ENCODE data around the gene PLTP.

The PLTP gene

GRCh38 chr20:45898285-45898684 lies 13.7 kb downstream of the PLTP start:
- DNase-seq (ENCODE audit: low read depth) = no peak

GRCh38 chr20:45897692-45898091 lies 14.3 kb downstream of the PLTP start:
- DNase-seq (ENCODE audit: low read depth) = no peak

- no peak for DNase-seq (ENCODE audit: low read depth)
Measured at GRCh38 chr20:45897289-45897688, 14.7 kb downstream of the PLTP start.

- DNase-seq (ENCODE audit: low read depth) = no peak
Measured at GRCh38 chr20:45896641-45897161, 15.3 kb downstream of the PLTP start.

- no peak for DNase-seq (ENCODE audit: low read depth)
Measured at GRCh38 chr20:45894797-45895196, 17.2 kb downstream of the PLTP start.

GRCh38 chr20:45893831-45894230 lies 18.1 kb downstream of the PLTP start:
- no peak for DNase-seq (ENCODE audit: low read depth)

- DNase-seq (ENCODE audit: low read depth) = no peak
Measured at GRCh38 chr20:45892828-45893500, 19.0 kb downstream of the PLTP start.

GRCh38 chr20:45892049-45892825 lies 19.7 kb downstream of the PLTP start:
- DNase-seq (ENCODE audit: low read depth) = no peak

GRCh38 chr20:45890985-45891983 lies 20.7 kb downstream of the PLTP start, which contains the start of the genes CTSA and NEURL2:
Gene CTSA (plus strand): TSS chr20:45891335. CDS start chr20:45891569, 234 bp downstream.
Gene NEURL2 (minus strand): TSS chr20:45891208. CDS start chr20:45890991, 217 bp downstream.
- no peak for DNase-seq (ENCODE audit: low read depth)

- DNase-seq (ENCODE audit: low read depth) = no peak
Measured at GRCh38 chr20:45890077-45890984, 21.6 kb downstream of the PLTP start.

GRCh38 chr20:45888681-45889080 lies 23.3 kb downstream of the PLTP start:
- DNase-seq (ENCODE audit: low read depth) = no peak

GRCh38 chr20:45887346-45887715 lies 24.6 kb downstream of the PLTP start, which contains the start of gene SPATA25:
Gene SPATA25 (minus strand): TSS chr20:45887622. CDS start chr20:45887590, 32 bp downstream.
- DNase-seq (ENCODE audit: low read depth) = no peak

GRCh38 chr20:45886590-45887345 lies 25.2 kb downstream of the PLTP start:
- no peak for DNase-seq (ENCODE audit: low read depth)

- DNase-seq (ENCODE audit: low read depth) = no peak
Measured at GRCh38 chr20:45883100-45883469, 28.9 kb downstream of the PLTP start.

GRCh38 chr20:45882469-45883099 lies 29.4 kb downstream of the PLTP start:
- no peak for DNase-seq (ENCODE audit: low read depth)

GRCh38 chr20:45880988-45881788 lies 30.8 kb downstream of the PLTP start, which contains the start of gene ZSWIM1:
Gene ZSWIM1 (plus strand): TSS chr20:45881227. CDS start chr20:45882593, 1,366 bp downstream.
- DNase-seq (ENCODE audit: low read depth) = peak; percentile 97

- no peak for DNase-seq (ENCODE audit: low read depth)
Measured at GRCh38 chr20:45878076-45878761, 33.7 kb downstream of the PLTP start.

- no peak for DNase-seq (ENCODE audit: low read depth)
Measured at GRCh38 chr20:45874576-45874975, 37.4 kb downstream of the PLTP start.

Measured in non-pigmented ciliary epithelial cell (primary cell).